Gastrocnemius medialis (tissue), 4 donors: Measurements from ENCODE around the gene FAM219A.

Experiments
- CTCF ChIP-seq, 5 experiments: fragments of 450-650 bp in 3 of 5; fragments of 200-600 bp in 2 of 5; sonication (generic) in 2 of 5; IDR thresholded peaks in 4 of 5; conservative IDR thresholded peaks in 1 of 5; 1 replicate in 4 of 5; 2 replicates in 1 of 5; pipeline ENCODE4 v1.5.1; 2016 to 2019; ENCODE audit warnings: antibody characterized with exemption in 5 of 5, mild to moderate bottlenecking in 3 of 5, moderate library complexity in 3 of 5
- POLR2A ChIP-seq, 2 donors: fragments of 450-650 bp; IDR thresholded peaks; one replicate each; pipeline ENCODE4 v1.6.1; 2017; ENCODE audit warnings: antibody characterized with exemption in 2 of 2, mild to moderate bottlenecking in 2 of 2, moderate library complexity in 2 of 2

- TF ChIP-seq POLR2A (IDR thresholded peaks at IDR 0.05) (no peak), CTCF (IDR thresholded peaks at IDR 0.05 in 4 of 5, conservative IDR thresholded peaks at IDR 0.05 in 1 of 5) (no peak)
Measured at GRCh38 chr9:34400275-34400674, 58.1 kb downstream of the FAM219A start.
